Measurements from ENCODE around the gene SUFU. TPM values are rescaled to one million over a fixed set of nuclear protein-coding genes. Genes with fewer than 3 reads are reported as not detected.
A peak's percentile ranks its signal among the peaks of the same experiment; 100 is the strongest.

SUFU gene
- total and polyA plus RNA-seq, 2 of the 13 experiments (the other 11 are each of a cell fraction or from before 2014, with no cell fraction given) = 2.9 to 5.5 TPM

DNA sequence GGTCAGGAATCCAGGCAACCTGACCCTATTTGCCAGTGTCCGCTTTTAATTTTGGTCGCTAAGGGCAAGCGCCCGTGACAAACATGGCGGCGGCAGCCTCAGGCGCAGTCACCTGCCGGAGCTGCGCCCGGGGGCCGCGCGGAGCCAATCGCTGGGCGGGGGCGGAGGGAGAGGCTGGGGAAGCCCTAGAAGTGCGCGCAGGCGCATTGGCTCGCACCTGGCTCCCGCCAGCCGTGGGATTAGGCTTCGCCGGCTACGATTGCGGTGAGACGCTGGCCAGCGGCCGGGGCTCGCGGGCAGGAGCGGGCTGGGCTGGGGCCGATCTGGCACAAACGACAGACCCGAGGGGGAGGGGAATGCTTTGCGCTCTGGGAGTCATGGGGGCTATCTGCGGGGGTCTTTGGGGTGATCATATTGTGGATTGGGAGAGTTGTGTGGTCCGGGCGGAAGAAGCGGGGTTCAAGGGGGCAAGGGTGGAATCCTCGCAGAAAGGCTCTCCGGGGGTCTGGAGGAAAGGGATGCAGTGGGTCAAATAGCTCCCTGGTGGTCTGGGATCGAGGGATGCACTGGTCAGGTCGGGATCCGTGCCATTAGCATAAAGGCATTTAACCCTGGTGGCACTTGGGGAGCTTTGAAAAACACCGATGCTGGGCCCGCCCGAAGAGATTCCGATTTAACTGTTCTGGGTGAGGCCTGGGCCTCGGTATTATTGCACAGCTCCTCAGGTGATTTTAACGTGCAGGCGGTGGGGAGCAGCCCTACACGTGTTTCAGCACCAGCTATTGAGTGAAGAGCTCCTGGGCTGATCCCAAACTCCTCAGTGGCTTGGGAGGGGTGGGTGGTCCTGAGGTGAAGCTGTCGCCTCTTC is 42.4 kb upstream of the SUFU start (continued):
- TF ChIP-seq, protein P1, sequence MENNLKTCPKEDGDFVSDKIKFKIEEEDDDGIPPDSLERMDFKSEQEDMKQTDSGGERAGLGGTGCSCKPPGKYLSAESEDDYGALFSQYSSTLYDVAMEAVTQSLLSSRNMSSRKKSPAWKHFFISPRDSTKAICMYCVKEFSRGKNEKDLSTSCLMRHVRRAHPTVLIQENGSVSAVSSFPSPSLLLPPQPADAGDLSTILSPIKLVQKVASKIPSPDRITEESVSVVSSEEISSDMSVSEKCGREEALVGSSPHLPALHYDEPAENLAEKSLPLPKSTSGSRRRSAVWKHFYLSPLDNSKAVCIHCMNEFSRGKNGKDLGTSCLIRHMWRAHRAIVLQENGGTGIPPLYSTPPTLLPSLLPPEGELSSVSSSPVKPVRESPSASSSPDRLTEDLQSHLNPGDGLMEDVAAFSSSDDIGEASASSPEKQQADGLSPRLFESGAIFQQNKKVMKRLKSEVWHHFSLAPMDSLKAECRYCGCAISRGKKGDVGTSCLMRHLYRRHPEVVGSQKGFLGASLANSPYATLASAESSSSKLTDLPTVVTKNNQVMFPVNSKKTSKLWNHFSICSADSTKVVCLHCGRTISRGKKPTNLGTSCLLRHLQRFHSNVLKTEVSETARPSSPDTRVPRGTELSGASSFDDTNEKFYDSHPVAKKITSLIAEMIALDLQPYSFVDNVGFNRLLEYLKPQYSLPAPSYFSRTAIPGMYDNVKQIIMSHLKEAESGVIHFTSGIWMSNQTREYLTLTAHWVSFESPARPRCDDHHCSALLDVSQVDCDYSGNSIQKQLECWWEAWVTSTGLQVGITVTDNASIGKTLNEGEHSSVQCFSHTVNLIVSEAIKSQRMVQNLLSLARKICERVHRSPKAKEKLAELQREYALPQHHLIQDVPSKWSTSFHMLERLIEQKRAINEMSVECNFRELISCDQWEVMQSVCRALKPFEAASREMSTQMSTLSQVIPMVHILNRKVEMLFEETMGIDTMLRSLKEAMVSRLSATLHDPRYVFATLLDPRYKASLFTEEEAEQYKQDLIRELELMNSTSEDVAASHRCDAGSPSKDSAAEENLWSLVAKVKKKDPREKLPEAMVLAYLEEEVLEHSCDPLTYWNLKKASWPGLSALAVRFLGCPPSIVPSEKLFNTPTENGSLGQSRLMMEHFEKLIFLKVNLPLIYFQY (CRISPR knock-in tag; IDR thresholded peaks at IDR 0.05; ENCODE audit: borderline replicate concordance) = no peak
- TF ChIP-seq, protein P2, sequence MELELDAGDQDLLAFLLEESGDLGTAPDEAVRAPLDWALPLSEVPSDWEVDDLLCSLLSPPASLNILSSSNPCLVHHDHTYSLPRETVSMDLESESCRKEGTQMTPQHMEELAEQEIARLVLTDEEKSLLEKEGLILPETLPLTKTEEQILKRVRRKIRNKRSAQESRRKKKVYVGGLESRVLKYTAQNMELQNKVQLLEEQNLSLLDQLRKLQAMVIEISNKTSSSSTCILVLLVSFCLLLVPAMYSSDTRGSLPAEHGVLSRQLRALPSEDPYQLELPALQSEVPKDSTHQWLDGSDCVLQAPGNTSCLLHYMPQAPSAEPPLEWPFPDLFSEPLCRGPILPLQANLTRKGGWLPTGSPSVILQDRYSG (CRISPR knock-in tag; IDR thresholded peaks at IDR 0.05) = no peak
- TF ChIP-seq, protein P3, sequence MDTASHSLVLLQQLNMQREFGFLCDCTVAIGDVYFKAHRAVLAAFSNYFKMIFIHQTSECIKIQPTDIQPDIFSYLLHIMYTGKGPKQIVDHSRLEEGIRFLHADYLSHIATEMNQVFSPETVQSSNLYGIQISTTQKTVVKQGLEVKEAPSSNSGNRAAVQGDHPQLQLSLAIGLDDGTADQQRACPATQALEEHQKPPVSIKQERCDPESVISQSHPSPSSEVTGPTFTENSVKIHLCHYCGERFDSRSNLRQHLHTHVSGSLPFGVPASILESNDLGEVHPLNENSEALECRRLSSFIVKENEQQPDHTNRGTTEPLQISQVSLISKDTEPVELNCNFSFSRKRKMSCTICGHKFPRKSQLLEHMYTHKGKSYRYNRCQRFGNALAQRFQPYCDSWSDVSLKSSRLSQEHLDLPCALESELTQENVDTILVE (CRISPR knock-in tag; IDR thresholded peaks at IDR 0.05) = no peak
- TF ChIP-seq ZNF296 (CRISPR knock-in tag; conservative IDR thresholded peaks at IDR 0.05) = no peak
- peak; percentile 81 for TF ChIP-seq MEIS1 (CRISPR knock-in tag; IDR thresholded peaks at IDR 0.05; ENCODE audit: borderline replicate concordance)
- no peak for TF ChIP-seq ZNF83 (CRISPR knock-in tag; IDR thresholded peaks at IDR 0.05; ENCODE audit: borderline replicate concordance)
- TF ChIP-seq, protein P4, sequence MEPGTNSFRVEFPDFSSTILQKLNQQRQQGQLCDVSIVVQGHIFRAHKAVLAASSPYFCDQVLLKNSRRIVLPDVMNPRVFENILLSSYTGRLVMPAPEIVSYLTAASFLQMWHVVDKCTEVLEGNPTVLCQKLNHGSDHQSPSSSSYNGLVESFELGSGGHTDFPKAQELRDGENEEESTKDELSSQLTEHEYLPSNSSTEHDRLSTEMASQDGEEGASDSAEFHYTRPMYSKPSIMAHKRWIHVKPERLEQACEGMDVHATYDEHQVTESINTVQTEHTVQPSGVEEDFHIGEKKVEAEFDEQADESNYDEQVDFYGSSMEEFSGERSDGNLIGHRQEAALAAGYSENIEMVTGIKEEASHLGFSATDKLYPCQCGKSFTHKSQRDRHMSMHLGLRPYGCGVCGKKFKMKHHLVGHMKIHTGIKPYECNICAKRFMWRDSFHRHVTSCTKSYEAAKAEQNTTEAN (CRISPR knock-in tag; conservative IDR thresholded peaks at IDR 0.05) = no peak
- no peak for TF ChIP-seq ZFP41 (CRISPR knock-in tag; IDR thresholded peaks at IDR 0.05; ENCODE audit: borderline replicate concordance)
- TF ChIP-seq, protein P5, sequence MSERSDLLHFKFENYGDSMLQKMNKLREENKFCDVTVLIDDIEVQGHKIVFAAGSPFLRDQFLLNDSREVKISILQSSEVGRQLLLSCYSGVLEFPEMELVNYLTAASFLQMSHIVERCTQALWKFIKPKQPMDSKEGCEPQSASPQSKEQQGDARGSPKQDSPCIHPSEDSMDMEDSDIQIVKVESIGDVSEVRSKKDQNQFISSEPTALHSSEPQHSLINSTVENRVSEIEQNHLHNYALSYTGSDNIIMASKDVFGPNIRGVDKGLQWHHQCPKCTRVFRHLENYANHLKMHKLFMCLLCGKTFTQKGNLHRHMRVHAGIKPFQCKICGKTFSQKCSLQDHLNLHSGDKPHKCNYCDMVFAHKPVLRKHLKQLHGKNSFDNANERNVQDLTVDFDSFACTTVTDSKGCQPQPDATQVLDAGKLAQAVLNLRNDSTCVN (CRISPR knock-in tag; IDR thresholded peaks at IDR 0.05; ENCODE audit: borderline replicate concordance) = no peak
- TF ChIP-seq GABPA (IDR thresholded peaks at IDR 0.05; ENCODE audit: low read depth, low read length) = no peak
- peak; percentile 25; the same call in 1 of the 2 replicates for TF ChIP-seq GABPA (CRISPR knock-in tag; IDR thresholded peaks at IDR 0.05; ENCODE audit: low read depth)
- no peak for TF ChIP-seq JUN (CRISPR knock-in tag; IDR thresholded peaks at IDR 0.05)
- TF ChIP-seq RARA (CRISPR knock-in tag; IDR thresholded peaks at IDR 0.05) = no peak
- TF ChIP-seq, protein P6, sequence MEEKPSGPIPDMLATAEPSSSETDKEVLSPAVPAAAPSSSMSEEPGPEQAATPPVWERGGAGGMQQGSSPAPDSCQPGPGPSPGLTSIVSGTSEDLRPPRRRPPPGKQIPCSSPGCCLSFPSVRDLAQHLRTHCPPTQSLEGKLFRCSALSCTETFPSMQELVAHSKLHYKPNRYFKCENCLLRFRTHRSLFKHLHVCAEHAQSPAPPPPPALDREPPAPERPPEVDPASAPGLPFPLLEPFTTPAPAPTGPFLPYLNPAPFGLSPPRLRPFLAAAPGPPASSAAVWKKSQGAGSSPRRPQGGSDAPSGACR (CRISPR knock-in tag; IDR thresholded peaks at IDR 0.05) = no peak
- no peak for TF ChIP-seq RFX3 (CRISPR knock-in tag; IDR thresholded peaks at IDR 0.05)
- TF ChIP-seq NFIB (CRISPR knock-in tag; IDR thresholded peaks at IDR 0.05; ENCODE audit: borderline replicate concordance) = no peak
- TF ChIP-seq, protein P7, sequence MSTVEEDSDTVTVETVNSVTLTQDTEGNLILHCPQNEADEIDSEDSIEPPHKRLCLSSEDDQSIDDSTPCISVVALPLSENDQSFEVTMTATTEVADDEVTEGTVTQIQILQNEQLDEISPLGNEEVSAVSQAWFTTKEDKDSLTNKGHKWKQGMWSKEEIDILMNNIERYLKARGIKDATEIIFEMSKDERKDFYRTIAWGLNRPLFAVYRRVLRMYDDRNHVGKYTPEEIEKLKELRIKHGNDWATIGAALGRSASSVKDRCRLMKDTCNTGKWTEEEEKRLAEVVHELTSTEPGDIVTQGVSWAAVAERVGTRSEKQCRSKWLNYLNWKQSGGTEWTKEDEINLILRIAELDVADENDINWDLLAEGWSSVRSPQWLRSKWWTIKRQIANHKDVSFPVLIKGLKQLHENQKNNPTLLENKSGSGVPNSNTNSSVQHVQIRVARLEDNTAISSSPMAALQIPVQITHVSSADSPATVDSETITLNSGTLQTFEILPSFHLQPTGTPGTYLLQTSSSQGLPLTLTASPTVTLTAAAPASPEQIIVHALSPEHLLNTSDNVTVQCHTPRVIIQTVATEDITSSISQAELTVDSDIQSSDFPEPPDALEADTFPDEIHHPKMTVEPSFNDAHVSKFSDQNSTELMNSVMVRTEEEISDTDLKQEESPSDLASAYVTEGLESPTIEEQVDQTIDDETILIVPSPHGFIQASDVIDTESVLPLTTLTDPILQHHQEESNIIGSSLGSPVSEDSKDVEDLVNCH (CRISPR knock-in tag; IDR thresholded peaks at IDR 0.05) = no peak

All from HepG2 (cell line).